ENCODE results near the gene OR2A12.
"Not testable (repeated sequence)": the region's sequence is repeated elsewhere in the genome, so short reads cannot be mapped to it uniquely, and the experiment has no call there.

OR2A12 gene, protein sequence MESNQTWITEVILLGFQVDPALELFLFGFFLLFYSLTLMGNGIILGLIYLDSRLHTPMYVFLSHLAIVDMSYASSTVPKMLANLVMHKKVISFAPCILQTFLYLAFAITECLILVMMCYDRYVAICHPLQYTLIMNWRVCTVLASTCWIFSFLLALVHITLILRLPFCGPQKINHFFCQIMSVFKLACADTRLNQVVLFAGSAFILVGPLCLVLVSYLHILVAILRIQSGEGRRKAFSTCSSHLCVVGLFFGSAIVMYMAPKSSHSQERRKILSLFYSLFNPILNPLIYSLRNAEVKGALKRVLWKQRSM

DNA sequence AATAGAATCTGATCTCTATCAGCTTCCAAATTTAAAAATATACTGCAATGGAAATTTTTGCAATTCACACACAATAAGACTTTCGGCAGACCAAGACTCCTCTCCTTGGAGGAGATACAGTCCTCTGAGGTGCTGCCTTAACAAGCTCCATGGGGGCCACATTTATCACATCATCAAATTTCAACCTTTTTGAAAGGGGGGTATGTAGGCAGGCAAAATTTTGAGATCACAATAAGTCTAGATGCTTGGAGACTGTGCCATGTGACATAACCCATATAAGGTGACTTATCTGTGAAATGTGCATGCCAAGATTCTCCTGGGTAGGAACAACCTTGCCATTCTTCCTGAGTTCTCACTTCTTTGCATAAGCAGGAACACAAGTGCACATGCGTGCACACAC lies at the start of gene OR2A12:
OR2A12 (plus strand) TSS at position 301 of the 400 bp plus-strand sequence. CDS start 8,830 bp downstream, outside the sequence.
- no peak for DNase-seq

- DNase-seq, result no peak
Measured at GRCh38 chr7:144036302-144036885, 49.7 kb upstream of the OR2A12 start.

GRCh38 chr7:144037414-144038035 lies 48.6 kb upstream of the OR2A12 start:
- DNase-seq, result no peak

DNA sequence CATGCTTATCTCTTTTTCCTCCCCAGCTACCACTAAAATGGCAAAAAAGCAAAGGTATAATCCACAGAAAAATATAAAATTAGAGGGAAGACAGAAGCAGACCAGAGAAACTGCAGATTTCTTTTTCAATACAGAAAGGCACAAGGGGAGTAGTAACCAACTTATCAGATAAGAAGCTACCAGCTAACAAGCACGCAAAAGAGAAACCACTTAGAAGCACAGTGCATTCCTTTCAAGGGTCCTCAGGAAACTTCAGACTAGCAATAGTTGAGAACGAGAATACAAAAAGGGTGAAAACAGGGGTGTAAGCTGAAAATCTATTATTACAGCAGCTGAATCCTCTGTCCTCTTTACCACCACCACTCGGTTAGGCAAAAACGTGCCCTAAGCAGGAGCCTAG lies 47.2 kb upstream of the OR2A12 start:
- no peak for DNase-seq

- DNase-seq, result no peak
Measured at GRCh38 chr7:144048648-144049047, 37.4 kb upstream of the OR2A12 start, which contains the start of gene OR2A5. Gene OR2A5, plus strand, starts transcription at chr7:144048948. Its CDS starts 1,454 bp downstream, at chr7:144050402.

- no peak for DNase-seq
Measured at GRCh38 chr7:144049491-144049890, 36.6 kb upstream of the OR2A12 start.

GRCh38 chr7:144050093-144050492 lies 36.0 kb upstream of the OR2A12 start:
- DNase-seq, result no peak

DNA sequence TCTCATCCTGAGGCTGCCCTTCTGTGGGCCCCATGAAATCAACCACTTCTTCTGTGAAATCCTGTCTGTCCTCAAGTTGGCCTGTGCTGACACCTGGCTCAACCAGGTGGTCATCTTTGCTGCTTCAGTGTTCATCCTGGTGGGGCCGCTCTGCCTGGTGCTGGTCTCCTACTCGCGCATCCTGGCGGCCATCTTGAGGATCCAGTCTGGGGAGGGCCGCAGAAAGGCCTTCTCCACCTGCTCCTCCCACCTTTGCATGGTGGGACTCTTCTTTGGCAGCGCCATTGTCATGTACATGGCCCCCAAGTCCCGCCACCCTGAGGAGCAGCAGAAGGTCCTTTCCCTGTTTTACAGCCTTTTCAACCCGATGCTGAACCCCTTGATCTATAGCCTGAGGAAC lies 35.2 kb upstream of the OR2A12 start:
- not testable (repeated sequence) for DNase-seq

GRCh38 chr7:144057954-144058353 lies 28.1 kb upstream of the OR2A12 start:
- DNase-seq, result no peak

DNA sequence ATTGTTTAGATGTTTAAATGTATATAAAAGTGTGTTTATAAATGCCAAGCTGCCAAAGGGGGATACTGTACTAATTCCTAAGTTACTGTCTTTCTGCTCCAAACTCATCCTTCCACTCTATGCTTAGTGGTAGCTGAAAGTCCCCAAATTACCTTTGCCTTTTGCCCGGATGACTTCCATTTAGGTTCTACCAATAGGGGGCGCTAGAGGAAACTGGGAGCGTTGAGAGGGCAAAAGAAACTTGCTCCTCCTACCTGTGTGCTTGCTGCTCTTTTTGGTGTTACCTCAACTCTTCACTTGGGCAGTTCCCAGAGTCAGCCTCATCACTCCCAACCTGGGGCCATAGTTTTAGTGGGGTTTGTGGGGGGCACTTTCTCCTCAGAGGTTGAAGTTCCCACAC lies 22.4 kb upstream of the OR2A12 start:
- no peak for DNase-seq

DNA sequence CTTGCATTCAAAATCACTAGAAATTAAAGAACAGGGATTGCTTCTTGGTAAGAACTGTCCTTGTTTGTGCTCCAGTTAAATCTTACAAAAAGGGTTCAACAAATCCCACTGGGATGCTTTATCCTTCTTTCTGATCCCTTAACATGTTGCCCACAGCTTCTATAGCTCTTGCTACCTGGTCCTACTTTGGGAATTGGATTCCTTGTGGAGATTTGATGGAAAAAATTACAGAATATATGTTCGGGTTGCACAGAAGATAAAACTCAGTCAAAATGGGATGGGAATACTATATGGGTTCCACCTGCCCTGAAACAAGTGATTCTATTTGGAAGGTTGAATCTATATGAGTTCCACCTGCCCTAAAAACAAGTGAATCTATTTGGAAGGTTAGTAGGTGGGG lies 16.6 kb upstream of the OR2A12 start, which contains the start of gene OR2A25:
OR2A25 (plus strand) TSS at position 301 of the 400 bp plus-strand sequence. CDS start 4,409 bp downstream, outside the sequence.
- no peak for DNase-seq

DNA sequence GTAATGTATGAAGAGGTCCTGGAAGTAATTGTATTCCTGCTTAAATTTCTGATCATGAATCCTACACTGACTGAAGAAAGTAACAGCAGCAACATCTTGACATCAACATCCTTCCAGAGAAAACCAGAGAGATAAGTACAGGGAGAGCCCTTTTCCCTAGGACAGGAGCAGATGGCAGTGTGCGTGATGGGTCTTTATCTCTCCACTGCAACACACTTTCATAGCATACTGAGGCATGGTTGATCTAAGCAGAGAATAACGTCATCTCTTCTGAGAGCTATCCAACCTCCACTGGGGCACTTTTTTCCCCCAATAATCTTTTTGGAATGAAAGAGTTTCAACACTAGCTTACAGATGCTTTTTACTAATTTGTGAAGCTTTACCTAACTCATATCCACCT lies 16.1 kb upstream of the OR2A12 start:
- DNase-seq, result no peak

GRCh38 chr7:144074374-144074773 lies 11.7 kb upstream of the OR2A12 start:
- no peak for DNase-seq

- no peak for DNase-seq
Measured at GRCh38 chr7:144086730-144087129, 652 bp downstream of the OR2A12 start.

DNA sequence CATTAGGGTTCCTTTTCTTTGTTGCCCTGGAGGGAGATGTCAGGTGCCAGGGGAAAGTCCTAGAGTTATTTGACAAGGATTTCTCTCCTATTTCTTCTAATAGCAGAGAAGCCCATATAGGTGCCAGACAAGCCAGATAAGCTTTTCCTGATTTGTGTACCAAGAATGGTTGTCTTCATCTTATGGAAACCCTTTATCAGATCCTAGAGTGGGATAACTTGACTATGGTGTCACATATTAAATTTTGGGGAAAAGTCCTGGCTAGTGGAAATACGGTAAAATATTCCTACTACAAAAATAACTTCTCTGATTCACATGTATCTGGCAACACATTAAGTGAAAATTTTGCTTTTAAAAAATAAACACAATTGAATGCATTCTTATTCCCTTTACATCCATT lies 1.2 kb downstream of the OR2A12 start:
- DNase-seq, result no peak

- no peak for DNase-seq
Measured at GRCh38 chr7:144090667-144091066, 4.6 kb downstream of the OR2A12 start.

- DNase-seq, result no peak
Measured at GRCh38 chr7:144098776-144099175, 12.7 kb downstream of the OR2A12 start.

- no peak for DNase-seq
Measured at GRCh38 chr7:144100607-144101006, 14.5 kb downstream of the OR2A12 start.

GRCh38 chr7:144102041-144102440 lies 16.0 kb downstream of the OR2A12 start:
- no peak for DNase-seq

DNA sequence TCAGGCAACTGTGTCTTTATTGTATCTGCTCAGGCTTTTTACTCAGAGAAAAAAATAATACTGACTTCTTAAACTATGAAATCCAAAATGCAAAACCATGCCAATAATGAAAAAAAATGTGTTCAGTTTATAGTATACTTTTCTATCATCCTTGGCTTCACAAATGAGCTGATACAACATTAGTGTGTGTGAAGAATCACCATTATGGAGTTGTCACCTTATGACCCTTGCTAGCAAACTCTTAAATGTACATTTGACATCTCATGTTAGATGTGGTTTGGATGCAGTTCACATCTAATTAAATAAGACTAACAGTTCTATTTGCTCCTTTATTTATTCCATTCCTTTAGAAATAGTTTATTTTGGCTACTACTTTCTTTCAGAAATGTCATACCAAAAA lies 19.1 kb downstream of the OR2A12 start:
- DNase-seq, result no peak

GRCh38 chr7:144109283-144109682 lies 23.2 kb downstream of the OR2A12 start, which contains the start of gene OR2A2:
Gene OR2A2, plus strand, starts transcription at chr7:144109583. Its CDS starts 0 bp downstream, at chr7:144109583.
- no peak for DNase-seq

DNA sequence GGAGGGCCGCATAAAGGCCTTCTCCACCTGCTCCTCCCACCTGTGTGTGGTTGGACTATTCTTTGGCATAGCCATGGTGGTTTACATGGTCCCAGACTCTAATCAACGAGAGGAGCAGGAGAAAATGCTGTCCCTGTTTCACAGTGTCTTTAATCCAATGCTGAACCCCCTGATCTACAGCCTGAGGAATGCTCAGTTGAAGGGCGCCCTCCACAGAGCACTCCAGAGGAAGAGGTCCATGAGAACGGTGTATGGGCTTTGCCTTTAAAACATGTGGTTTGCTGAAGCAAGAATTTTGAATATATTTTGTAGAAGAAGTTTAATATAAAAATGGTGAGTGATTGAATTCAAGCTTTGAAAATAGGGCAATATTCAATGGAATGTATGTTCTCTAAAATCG lies 24.2 kb downstream of the OR2A12 start:
- DNase-seq, result no peak

GRCh38 chr7:144113651-144114050 lies 27.6 kb downstream of the OR2A12 start:
- no peak for DNase-seq

- no peak for DNase-seq
Measured at GRCh38 chr7:144118341-144118740, 32.3 kb downstream of the OR2A12 start.
